Breast epithelium (tissue), 4 donors: Measurements from ENCODE around the gene GFRA4. TPM values are rescaled to one million over a fixed set of nuclear protein-coding genes. Genes with fewer than 3 reads are reported as not detected.

Experiments used
- DNase-seq, 2 donors: peaks; one replicate each; pipeline ENCODE4 v3.0.0-alpha.2; 2019; ENCODE audit warnings: low spot score in 2 of 2
- H3K27ac ChIP-seq, 2 donors: fragments of 200-600 bp; sonication (generic) in 1 of 2; one replicate each; pipeline ENCODE4 v1.5.1; 2016 to 2019; ENCODE audit warnings: mild to moderate bottlenecking in 1 of 2
- H3K27me3 ChIP-seq, 2 donors: fragments of 200-600 bp; sonication (generic) in 1 of 2; one replicate each; pipeline versions ENCODE4 v1.5.1 to v1.6.0; 2017 to 2019; ENCODE audit warnings: control low read depth in 1 of 2, mild to moderate bottlenecking in 1 of 2
- H3K36me3 ChIP-seq: fragments of 200-600 bp; one replicate; pipeline ENCODE4 v1.5.1; 2019
- H3K4me1 ChIP-seq, 2 donors: fragments of 200-600 bp; sonication (generic); one replicate each; pipeline ENCODE4 v1.5.1; 2016 to 2019; ENCODE audit warnings: control low read depth in 1 of 2
- H3K4me3 ChIP-seq, 3 donors: fragments of 200-600 bp; sonication (generic); 1 replicate in 2 of 3; 2 replicates in 1 of 3; pipeline ENCODE4 v1.5.1; 2016 to 2019; ENCODE audit warnings: mild to moderate bottlenecking in 3 of 3, moderate library complexity in 2 of 3
- H3K9me3 ChIP-seq, 2 donors: fragments of 200-600 bp; sonication (generic) in 1 of 2; one replicate each; pipeline ENCODE4 v1.5.1; 2016 to 2019; ENCODE audit warnings: control low read depth in 1 of 2
- CTCF ChIP-seq, 3 donors: fragments of 450-650 bp; IDR thresholded peaks; one replicate each; pipeline ENCODE4 v1.5.1; 2016 to 2017; ENCODE audit warnings: antibody characterized with exemption in 3 of 3, mild to moderate bottlenecking in 3 of 3, moderate library complexity in 3 of 3
- POLR2A ChIP-seq: fragments of 450-650 bp; IDR thresholded peaks from one replicate; pipeline ENCODE4 v1.6.1; 2016; ENCODE audit warnings: antibody characterized with exemption, mild to moderate bottlenecking, moderate library complexity
- POLR2AphosphoS5 ChIP-seq, 3 donors: sonication (generic); formaldehyde crosslinking; IDR thresholded peaks; one replicate each; pipeline ENCODE4 v1.6.1; 2017; ENCODE audit warnings: antibody characterized with exemption in 3 of 3
- intact Hi-C: fragments of 100-400 bp; cut with DNase I; formaldehyde crosslinking; loops from one replicate; pipeline ENCODE4 v1.15.1; 2023; ENCODE audit warnings: low total_unique reads
- total RNA-seq, 3 donors: library from RNA; depleted of rRNA; stranded (reverse); fragments of >200 nt; gene quantifications; one replicate each; pipeline ENCODE4 v1.1.0, GENCODE V29; 2016

Gene GFRA4
- total RNA-seq, 3 donors from 2014 or later = not detected

- no peak for DNase-seq
- H3K4me1 ChIP-seq = no peaks in the 10 kb centered on the region
- no peak overlapping the region for H3K27ac ChIP-seq
- no peaks in the 10 kb centered on the region for H3K9me3 ChIP-seq
- no peak overlapping the region for H3K4me3 ChIP-seq
- intact Hi-C loops = no loop called here
- TF ChIP-seq POLR2AphosphoS5 (IDR thresholded peaks at IDR 0.05) (no peak), POLR2A (no peak), CTCF (IDR thresholded peaks at IDR 0.05) (no peak)
- H3K27me3 ChIP-seq = no peaks in the 10 kb centered on the region
- H3K36me3 ChIP-seq = no peaks in the 10 kb centered on the region
These were observed 31.7 kb downstream of the GFRA4 start for GRCh38 chr20:3631534-3631933.

GRCh38 chr20:3630429-3630828 lies 32.8 kb downstream of the GFRA4 start:
- intact Hi-C loops = no loop called here
- no peak for DNase-seq
- H3K36me3 ChIP-seq = no peaks in the 10 kb centered on the region
- no peak overlapping the region for H3K27ac ChIP-seq
- H3K4me1 ChIP-seq = no peaks in the 10 kb centered on the region
- H3K27me3 ChIP-seq = no peaks in the 10 kb centered on the region
- no peak overlapping the region for H3K4me3 ChIP-seq
- no peaks in the 10 kb centered on the region for H3K9me3 ChIP-seq
- TF ChIP-seq POLR2A (no peak), POLR2AphosphoS5 (IDR thresholded peaks at IDR 0.05) (no peak), CTCF (IDR thresholded peaks at IDR 0.05) (no peak)

GRCh38 chr20:3629893-3630292 lies 33.3 kb downstream of the GFRA4 start:
- no peaks in the 10 kb centered on the region for H3K27me3 ChIP-seq
- no peak for DNase-seq
- intact Hi-C loops = no loop called here
- no peak overlapping the region for H3K27ac ChIP-seq
- no peaks in the 10 kb centered on the region for H3K4me1 ChIP-seq
- TF ChIP-seq CTCF (IDR thresholded peaks at IDR 0.05) = no peak
- TF ChIP-seq POLR2A = no peak
- no peak for TF ChIP-seq POLR2AphosphoS5 (IDR thresholded peaks at IDR 0.05)
- H3K9me3 ChIP-seq = no peaks in the 10 kb centered on the region
- no peaks in the 10 kb centered on the region for H3K36me3 ChIP-seq
- no peak overlapping the region for H3K4me3 ChIP-seq

- Histone ChIP-seq H3K27ac (no peak overlapping the region), H3K4me3 (no peak overlapping the region), H3K36me3 (no peaks in the 10 kb centered on the region), H3K4me1 (no peaks in the 10 kb centered on the region), H3K27me3 (no peaks in the 10 kb centered on the region), H3K9me3 (no peaks in the 10 kb centered on the region)
- TF ChIP-seq POLR2A (no peak), CTCF (IDR thresholded peaks at IDR 0.05) (no peak), POLR2AphosphoS5 (IDR thresholded peaks at IDR 0.05) (no peak)
- intact Hi-C loops = no loop called here
- DNase-seq = no peak
These were observed 34.5 kb downstream of the GFRA4 start for GRCh38 chr20:3628502-3629314.

GRCh38 chr20:3627476-3627875 lies 35.7 kb downstream of the GFRA4 start:
- no peak for TF ChIP-seq CTCF (IDR thresholded peaks at IDR 0.05)
- no peak for TF ChIP-seq POLR2A
- no peak for TF ChIP-seq POLR2AphosphoS5 (IDR thresholded peaks at IDR 0.05)
- H3K36me3 ChIP-seq = no peaks in the 10 kb centered on the region
- intact Hi-C loops = no loop called here

More at GRCh38 chr20:3627476-3627875, 35.7 kb downstream of the GFRA4 start:
- no peaks in the 10 kb centered on the region for H3K4me1 ChIP-seq
- no peak overlapping the region for H3K27ac ChIP-seq
- no peaks in the 10 kb centered on the region for H3K9me3 ChIP-seq
- H3K27me3 ChIP-seq = no peaks in the 10 kb centered on the region
- no peak for DNase-seq
- H3K4me3 ChIP-seq = no peak overlapping the region
